ENCODE results near the gene TSPAN16. TPM values are rescaled to one million over a fixed set of nuclear protein-coding genes. Genes with fewer than 3 reads are reported as not detected.

TSPAN16 gene
- total RNA-seq, 1 donor from 2014 or later = not detected

DNA sequence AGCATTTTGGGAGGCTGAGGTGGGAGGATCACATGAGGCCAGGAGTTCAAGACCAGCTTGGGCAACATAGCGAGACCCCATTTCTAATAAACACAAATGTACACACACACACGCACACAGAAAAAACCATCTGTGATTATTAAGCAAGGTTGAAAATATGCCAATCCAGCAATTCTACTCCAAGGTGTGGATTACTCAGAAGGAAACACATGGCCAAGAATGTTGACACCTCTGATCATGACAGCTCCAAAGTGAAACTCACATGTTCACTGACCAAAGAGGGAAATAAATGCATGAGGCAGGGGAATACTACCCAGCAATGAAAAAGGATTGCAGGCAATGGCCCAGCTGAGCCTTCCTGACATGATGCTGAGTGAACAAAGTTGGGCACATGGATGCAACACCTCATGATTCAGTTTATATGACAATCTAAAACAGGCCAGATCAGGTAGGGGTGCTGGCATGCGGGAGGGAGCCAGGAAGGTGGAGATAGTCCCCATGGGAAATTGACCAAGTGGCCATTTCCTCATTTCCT lies 38.0 kb upstream of the TSPAN16 start:
- Mint-ChIP-seq H3K36me3 (ENCODE audit: low read depth, unreplicated experiment) (peaks cover 6% of the 10 kb centered on the region), H3K4me1 (ENCODE audit: unreplicated experiment) (peaks cover 32% of the 10 kb centered on the region), H3K27ac (ENCODE audit: unreplicated experiment) (no peak overlapping the region), H3K4me3 (ENCODE audit: unreplicated experiment) (no peak overlapping the region), H3K9me3 (ENCODE audit: unreplicated experiment) (no peaks in the 10 kb centered on the region), H3K27me3 (ENCODE audit: unreplicated experiment) (peaks cover 9% of the 10 kb centered on the region)
- TF ChIP-seq, protein P1, sequence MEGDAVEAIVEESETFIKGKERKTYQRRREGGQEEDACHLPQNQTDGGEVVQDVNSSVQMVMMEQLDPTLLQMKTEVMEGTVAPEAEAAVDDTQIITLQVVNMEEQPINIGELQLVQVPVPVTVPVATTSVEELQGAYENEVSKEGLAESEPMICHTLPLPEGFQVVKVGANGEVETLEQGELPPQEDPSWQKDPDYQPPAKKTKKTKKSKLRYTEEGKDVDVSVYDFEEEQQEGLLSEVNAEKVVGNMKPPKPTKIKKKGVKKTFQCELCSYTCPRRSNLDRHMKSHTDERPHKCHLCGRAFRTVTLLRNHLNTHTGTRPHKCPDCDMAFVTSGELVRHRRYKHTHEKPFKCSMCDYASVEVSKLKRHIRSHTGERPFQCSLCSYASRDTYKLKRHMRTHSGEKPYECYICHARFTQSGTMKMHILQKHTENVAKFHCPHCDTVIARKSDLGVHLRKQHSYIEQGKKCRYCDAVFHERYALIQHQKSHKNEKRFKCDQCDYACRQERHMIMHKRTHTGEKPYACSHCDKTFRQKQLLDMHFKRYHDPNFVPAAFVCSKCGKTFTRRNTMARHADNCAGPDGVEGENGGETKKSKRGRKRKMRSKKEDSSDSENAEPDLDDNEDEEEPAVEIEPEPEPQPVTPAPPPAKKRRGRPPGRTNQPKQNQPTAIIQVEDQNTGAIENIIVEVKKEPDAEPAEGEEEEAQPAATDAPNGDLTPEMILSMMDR (IDR thresholded peaks at IDR 0.05; ENCODE audit: unreplicated experiment) = no peak
- no peak for DNase-seq (ENCODE audit: low spot score)

DNA sequence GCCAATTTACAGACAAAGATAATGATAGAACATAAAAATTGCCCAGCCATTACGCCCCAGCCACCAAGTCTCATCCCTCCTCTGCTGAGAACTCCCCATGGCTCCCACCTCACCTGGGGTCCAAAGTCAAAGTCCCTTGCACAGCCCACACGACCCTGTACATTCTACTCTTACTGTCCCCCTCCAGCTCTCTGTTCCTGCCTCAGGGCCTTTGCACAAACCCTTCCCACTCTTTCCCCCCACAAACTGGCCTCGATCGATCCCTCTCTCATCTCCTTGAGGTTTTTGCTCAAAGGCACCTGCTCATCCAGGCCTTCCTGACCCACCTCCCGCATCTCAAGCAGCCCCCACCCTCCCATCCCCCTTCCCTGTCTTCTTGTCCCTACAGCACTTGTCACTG lies 35.0 kb upstream of the TSPAN16 start:
- DNase-seq (ENCODE audit: low spot score) = no peak
- TF ChIP-seq, protein P1 (IDR thresholded peaks at IDR 0.05; ENCODE audit: unreplicated experiment) = no peak
- Mint-ChIP-seq H3K36me3 (ENCODE audit: low read depth, unreplicated experiment) (no peaks in the 10 kb centered on the region), H3K4me1 (ENCODE audit: unreplicated experiment) (peaks cover 35% of the 10 kb centered on the region), H3K27me3 (ENCODE audit: unreplicated experiment) (peaks cover 15% of the 10 kb centered on the region), H3K27ac (ENCODE audit: unreplicated experiment) (peak overlapping the region; percentile 51), H3K9me3 (ENCODE audit: unreplicated experiment) (no peaks in the 10 kb centered on the region), H3K4me3 (ENCODE audit: unreplicated experiment) (peak overlapping the region; percentile 93)

DNA sequence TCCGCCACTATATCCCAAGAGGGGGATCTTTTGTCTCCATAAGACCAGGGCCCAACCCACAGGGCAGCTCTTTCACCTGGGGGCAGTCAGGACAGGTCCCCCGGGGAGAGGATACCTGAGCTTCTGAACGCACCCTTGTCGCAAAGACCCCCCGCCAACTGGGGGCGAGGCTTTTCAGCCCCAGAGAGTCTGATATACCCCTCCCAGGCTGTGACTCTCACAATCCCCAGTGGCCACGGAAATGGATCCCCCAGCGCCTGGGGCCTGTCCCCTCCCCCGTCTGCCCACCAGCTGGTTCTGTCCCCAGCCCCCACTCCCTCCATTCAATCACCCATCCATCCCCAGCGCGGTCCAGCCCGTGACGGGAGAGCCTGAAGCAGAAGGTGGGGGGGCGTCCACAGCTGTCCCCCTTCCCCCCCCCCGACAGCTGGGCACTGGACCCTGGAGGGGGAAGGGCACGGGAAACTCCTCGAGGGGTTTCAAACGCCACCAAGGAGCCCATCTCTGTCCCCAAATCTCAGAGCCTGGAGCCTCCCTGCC lies 34.5 kb upstream of the TSPAN16 start:
- Mint-ChIP-seq H3K9me3 (ENCODE audit: unreplicated experiment) (no peaks in the 10 kb centered on the region), H3K27me3 (ENCODE audit: unreplicated experiment) (peaks cover 18% of the 10 kb centered on the region), H3K4me1 (ENCODE audit: unreplicated experiment) (peaks cover 37% of the 10 kb centered on the region), H3K36me3 (ENCODE audit: low read depth, unreplicated experiment) (no peaks in the 10 kb centered on the region), H3K4me3 (ENCODE audit: unreplicated experiment) (peak overlapping the region; percentile 93), H3K27ac (ENCODE audit: unreplicated experiment) (peak overlapping the region; percentile 51)
- TF ChIP-seq, protein P1 (IDR thresholded peaks at IDR 0.05; ENCODE audit: unreplicated experiment) = no peak
- peak; percentile 49 for DNase-seq (ENCODE audit: low spot score)

DNA sequence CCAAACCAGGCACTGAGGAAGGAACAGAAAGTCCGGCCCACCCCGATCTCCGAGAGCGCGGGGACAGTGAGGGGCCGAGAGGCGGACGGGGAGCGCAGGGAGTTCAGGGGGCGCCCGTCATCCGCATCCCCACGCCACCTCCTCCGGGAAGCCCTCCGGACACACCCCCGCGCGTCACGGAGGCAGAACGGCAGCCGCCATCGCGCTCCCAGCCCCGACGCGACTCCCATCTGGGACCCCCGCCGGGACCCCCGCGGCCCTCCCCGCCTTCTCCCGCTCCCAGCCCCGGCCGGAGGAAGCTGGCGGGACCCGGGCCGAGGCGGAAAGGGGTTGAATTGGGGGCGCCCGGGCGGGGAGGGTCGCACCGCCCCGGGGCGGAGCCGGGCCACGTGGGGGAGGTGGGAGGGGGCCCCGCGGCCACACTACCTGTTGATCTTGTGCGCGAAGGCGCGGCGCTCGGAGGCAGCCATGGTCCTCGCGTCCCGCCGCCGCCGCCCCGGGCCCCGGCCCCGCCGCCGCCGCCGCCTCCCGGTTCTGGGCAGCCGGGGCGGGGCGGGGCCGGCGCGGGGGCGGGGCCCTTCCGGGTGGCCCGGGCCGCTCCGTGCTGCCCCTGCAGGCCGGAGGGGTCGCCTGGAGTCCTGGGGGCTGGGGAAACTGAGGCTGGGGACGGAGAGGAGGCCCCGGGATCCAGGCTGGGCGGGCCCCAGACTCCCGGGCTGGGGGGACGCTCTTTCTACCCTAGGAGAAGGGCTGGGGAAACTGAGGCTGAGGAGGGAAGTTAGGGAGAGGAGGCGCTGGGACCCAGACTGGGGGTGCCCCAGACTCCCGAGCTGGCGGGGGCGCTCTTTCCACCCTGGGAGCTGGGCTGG lies 33.8 kb upstream of the TSPAN16 start, which contains the start of gene DOCK6:
TSS of gene DOCK6 (minus strand) at position 554 of the 869 bp plus-strand sequence. CDS start at position 470, 84 bp downstream.
- peak; percentile 54 for DNase-seq (ENCODE audit: low spot score)
- Mint-ChIP-seq H3K9me3 (ENCODE audit: unreplicated experiment) (no peaks in the 10 kb centered on the region), H3K27ac (ENCODE audit: unreplicated experiment) (peak within 1 kb of the TSS; percentile 78), H3K4me3 (ENCODE audit: unreplicated experiment) (peak within 1 kb of the TSS; percentile 93), H3K36me3 (ENCODE audit: low read depth, unreplicated experiment) (peaks cover 2% of the 10 kb centered on the region), H3K4me1 (ENCODE audit: unreplicated experiment) (peaks cover 42% of the 10 kb centered on the region), H3K27me3 (ENCODE audit: unreplicated experiment) (peaks cover 19% of the 10 kb centered on the region)
- TF ChIP-seq, protein P1 (IDR thresholded peaks at IDR 0.05; ENCODE audit: unreplicated experiment) = no peak
